Measurements from ENCODE around the gene PUM1.
A peak's percentile ranks its signal among the peaks of the same experiment; 100 is the strongest.
"Not testable (repeated sequence)": the region's sequence is repeated elsewhere in the genome, so short reads cannot be mapped to it uniquely, and the experiment has no call there.

The PUM1 gene

GRCh38 chr1:30975217-30975616, 90.3 kb downstream of the PUM1 start:
- H3K27ac ChIP-seq: peak overlapping the region in 2 of 21 experiments; percentile 17 to 18
- no peak overlapping the region for H3K4me3 ChIP-seq

DNA sequence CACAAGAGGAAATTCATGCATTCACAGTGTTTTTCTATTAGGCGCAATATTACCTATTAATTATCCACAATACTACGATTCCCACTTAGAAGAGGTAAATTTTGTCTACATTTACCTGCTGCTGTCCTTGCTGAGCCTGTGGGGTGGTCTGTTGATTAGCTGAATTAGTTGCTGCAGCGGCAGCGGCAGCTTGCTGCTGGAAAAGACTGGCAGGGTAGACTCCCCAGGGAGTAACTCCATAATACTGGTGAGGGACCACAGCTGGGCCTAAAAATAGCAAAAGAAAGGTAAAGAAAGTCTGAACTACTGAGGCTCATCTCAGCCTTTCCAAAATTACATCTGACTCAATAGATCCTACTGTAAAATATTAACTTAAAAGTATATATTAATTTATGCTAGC, 91.0 kb downstream of the PUM1 start:
- H3K27ac ChIP-seq: no peak overlapping the region
- no peak overlapping the region for H3K4me3 ChIP-seq

- not testable (repeated sequence) for H3K27ac ChIP-seq, H3K4me3 ChIP-seq
These were observed 93.2 kb downstream of the PUM1 start for GRCh38 chr1:30972349-30972748.

DNA sequence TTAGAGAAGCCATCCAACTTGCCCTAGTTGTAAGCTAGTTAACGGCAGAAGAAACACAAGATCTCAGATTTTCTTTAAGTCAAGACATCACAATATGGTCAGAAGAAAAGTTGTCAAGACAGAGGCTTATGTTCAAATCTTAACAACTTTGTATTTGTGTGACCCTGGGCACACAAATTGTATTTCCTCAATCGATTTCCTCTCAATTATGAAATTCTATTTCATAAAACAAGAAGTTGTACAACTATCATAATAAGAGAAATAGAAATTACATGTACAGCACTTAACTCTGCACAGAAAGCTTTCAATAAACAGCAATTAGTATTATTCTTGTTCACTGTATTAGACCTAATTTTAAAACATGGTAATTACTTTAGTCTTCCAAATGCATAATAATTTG, 94.0 kb downstream of the PUM1 start:
- H3K4me3 ChIP-seq: no peak overlapping the region
- no peak overlapping the region for H3K27ac ChIP-seq

GRCh38 chr1:30969903-30970302, 95.6 kb downstream of the PUM1 start:
- no peak overlapping the region for H3K4me3 ChIP-seq
- H3K27ac ChIP-seq: no peak overlapping the region

- no peak overlapping the region for H3K4me3 ChIP-seq
- no peak overlapping the region for H3K27ac ChIP-seq
These were observed 97.1 kb downstream of the PUM1 start for GRCh38 chr1:30968220-30968971.

GRCh38 chr1:30966690-30967369, 98.7 kb downstream of the PUM1 start:
- peak overlapping the region in 1 of 21 experiments; percentile 8 for H3K27ac ChIP-seq
- no peak overlapping the region for H3K4me3 ChIP-seq

DNA sequence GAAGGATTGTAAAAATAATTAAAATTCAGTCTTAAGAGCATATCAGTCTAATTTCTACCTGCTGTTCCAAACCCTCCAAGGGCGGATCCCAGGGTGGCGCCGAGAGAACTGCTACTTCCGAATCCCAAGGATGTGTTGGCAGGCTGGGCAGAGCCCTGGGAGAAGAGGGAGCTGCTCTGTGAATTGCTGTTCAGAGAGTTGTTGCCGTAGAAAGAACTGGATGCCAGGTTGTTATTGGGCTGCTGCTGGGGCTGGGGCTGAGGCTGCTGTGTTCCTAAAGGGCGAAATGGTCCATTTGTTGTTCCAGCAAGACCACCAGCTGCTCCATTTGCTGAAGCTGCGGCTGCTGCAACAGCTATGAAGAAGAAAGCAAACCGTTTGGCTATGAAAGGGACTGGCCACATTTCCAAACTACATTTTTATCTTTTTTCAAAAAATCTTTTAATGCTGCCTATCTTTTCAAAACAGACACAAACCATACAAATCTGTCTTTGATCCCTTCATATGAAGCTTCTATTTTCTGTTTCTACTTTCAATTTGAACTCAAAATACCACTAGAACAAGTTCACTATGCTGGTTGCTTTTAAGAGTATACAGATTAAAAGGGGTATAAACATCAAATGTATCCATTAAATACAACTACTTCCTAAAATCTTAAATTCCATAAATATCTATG, 99.5 kb downstream of the PUM1 start:
- Histone ChIP-seq H3K4me3 (no peak overlapping the region), H3K27ac (peak overlapping the region in 1 of 21 experiments; percentile 5)

- no peak overlapping the region for H3K4me3 ChIP-seq
- H3K27ac ChIP-seq: no peak overlapping the region
These were observed 100.8 kb downstream of the PUM1 start for GRCh38 chr1:30964706-30965105.

- no peak overlapping the region for H3K27ac ChIP-seq
- no peak overlapping the region for H3K4me3 ChIP-seq
These were observed 102.7 kb downstream of the PUM1 start for GRCh38 chr1:30962609-30963508.

DNA sequence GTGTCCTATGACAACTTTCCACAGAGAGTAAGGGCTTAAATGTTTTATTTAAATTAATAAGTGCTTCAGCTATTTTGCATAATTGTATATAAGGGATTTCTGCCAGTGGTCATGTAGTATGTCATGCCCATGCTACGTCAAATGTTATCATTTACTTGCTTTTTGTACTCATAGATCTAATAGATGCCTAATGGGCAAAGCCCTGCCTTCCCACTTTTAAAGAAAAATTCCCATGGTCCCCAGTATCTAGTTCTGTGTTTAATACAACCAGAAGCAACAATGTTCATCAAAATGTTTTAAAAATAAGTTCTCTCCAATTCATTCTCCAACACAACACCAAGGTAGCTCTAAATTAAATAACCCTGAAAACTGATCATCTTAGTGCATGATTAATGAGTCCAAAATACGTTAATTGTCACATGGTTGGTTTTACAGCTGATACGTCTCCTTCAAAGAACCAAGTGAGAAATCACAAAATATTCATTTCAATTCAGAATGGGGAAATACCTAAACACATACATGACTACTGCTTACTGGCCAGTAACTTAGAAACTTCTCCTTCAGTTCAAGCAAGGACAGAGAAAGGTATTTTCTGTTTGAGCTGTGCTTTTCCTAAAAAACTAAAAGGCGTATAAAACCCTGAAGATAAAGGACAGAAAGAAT, 107.8 kb downstream of the PUM1 start:
- Histone ChIP-seq H3K4me3 (no peak overlapping the region), H3K27ac (no peak overlapping the region)

DNA sequence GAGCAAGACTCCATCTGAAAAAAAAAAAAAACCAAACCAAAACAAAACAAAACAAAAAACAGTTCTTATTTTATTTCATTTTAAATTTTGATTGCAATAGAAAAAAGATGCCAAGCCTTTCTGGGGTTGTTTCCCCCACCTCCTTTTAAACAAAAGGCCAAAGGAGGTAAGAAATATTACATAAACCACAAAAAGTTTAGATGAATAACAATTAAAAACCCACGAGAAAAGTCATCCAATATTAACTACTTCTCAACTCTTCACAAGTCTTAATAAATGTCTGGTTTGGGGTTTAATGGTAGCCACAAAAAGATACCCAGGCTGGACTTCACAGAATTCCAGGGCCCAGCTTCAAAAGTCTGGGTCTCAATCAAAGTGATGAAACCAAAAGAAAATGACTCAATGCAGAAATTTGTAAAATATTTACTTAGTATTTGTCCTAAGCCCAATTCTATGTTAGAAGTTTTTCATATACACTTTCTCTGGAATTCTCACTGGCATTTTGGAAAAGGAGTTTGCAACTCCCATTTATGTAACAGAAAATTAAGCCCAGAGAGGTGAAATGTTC, 110.0 kb downstream of the PUM1 start:
- Histone ChIP-seq H3K4me3 (no peak overlapping the region), H3K27ac (peak overlapping the region in 1 of 21 experiments; percentile 1)

- Histone ChIP-seq H3K4me3 (no peak overlapping the region), H3K27ac (no peak overlapping the region)
These were observed 111.8 kb downstream of the PUM1 start for GRCh38 chr1:30953685-30954084.

DNA sequence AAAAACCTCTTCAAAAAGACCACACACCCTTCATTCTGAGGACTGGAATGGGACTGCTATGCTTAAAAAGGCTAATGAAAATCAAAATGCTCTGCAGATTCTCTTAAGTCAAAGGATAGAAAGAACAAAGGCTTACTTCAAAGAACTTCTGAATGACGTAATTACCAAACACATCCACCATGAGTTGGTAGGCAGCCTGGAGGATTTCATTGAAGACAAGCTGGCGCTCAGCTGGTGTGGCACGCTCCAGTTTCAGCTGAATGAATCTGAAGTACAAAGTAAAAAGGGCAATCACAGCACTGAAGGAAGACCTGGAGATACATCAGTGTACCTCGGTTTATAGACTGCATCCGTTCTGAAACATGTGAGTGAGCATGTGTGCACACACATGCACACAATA, 113.4 kb downstream of the PUM1 start:
- Histone ChIP-seq H3K27ac (no peak overlapping the region), H3K4me3 (no peak overlapping the region)

- H3K27ac ChIP-seq: no peak overlapping the region
These were observed 114.8 kb downstream of the PUM1 start for GRCh38 chr1:30950700-30951099.

GRCh38 chr1:30950053-30950452, 115.5 kb downstream of the PUM1 start:
- Histone ChIP-seq H3K27ac (no peak overlapping the region), H3K4me3 (no peak overlapping the region)

More at GRCh38 chr1:30950700-30951099, 114.8 kb downstream of the PUM1 start:
- H3K4me3 ChIP-seq: no peak overlapping the region

GRCh38 chr1:30949487-30949838, 116.1 kb downstream of the PUM1 start:
- not testable (repeated sequence) for H3K27ac ChIP-seq, H3K4me3 ChIP-seq

DNA sequence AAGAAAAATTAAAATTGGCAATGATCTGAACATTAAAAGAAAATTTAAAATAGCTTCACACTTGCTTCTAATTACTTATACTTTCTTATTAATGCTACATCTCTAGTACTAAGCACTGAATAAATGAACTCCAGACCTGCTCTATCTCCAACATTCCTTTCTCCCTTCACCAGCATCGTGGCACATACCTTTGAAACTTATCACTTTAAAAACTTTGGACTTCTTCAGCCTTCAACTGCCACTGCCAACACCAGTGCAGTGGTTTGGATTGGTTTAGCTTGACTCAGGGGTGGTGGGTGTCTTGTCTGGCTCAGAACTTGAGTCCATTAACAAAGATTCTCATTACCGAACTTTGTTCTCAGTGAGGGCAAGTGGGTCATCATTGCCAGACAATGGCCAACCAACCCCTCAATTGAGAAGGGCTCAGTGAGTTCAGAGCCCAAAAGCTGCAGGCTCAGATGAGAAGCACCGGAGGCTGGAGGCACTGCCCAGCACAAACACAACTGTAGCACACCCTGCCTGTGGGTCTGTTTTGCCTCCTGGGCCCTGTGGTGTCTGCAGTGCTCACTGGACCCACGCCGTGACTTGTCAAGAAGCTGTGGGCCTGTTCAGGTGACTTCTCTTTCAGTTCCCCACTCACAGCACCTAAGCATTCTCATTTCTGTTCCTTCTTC, 116.6 kb downstream of the PUM1 start:
- H3K4me3 ChIP-seq, H3K27ac ChIP-seq: not testable (repeated sequence)

DNA sequence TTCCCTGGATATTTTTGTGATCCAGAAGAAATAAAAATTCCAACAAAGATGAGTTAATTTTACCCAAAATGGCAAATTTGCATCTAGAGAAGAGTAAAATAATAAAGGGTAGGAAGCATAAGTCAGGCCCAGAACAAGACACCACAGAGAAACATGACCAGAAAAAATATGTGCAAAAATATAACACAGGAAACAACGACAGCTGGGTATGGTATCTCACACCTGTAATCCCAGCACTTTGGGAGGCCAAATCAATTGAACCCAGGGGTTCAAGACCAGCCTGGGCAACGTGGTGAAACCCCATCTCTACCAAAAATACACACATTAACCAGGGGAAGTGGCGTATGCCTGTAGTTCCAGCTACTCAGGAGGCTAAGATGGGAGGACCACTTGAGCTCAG, 117.2 kb downstream of the PUM1 start:
- Histone ChIP-seq H3K27ac (no peak overlapping the region), H3K4me3 (no peak overlapping the region)

All from skin epidermis (tissue), 12 donors.